Activated naive CD8-positive, alpha-beta T cell treated with anti-CD3 and anti-CD28 coated beads, Interleukin-2, amount 10 ng/mL, durations not matched to agents 7 days and 5 days (primary cell): Measurements from ENCODE around the gene MYO3B. TPM values are rescaled to one million over a fixed set of nuclear protein-coding genes. Genes with fewer than 3 reads are reported as not detected.
A peak's percentile ranks its signal among the peaks of the same experiment; 100 is the strongest.

Source experiments
- ATAC-seq: fragments of 150-1000 bp; cut with Tn5 transposase; one replicate; pipeline ENCODE4 v1.10.0; 2021; ENCODE audit warnings: low read depth, moderate library complexity
- POLR2A ChIA-PET: fragments of 350-600 bp; sonication (Branson Sonifier 250); formaldehyde crosslinking; loops from one replicate; lab custom pipeline; 2021; ENCODE audit warnings: antibody characterized with exemption; lab: Charles Lee
- DNase-seq: peaks from one replicate; pipeline ENCODE4 v3.0.0; 2021
- H3K27ac Mint-ChIP-seq: one replicate; pipeline ENCODE4 v1.8.0; 2022; ENCODE audit warnings: mild to moderate bottlenecking, mixed read lengths
- H3K27me3 Mint-ChIP-seq: one replicate; pipeline ENCODE4 v1.8.0; 2022; ENCODE audit warnings: mild to moderate bottlenecking, moderate library complexity, mixed read lengths
- H3K36me3 Mint-ChIP-seq: one replicate; pipeline ENCODE4 v1.8.0; 2021; ENCODE audit warnings: mild to moderate bottlenecking, mixed read lengths
- H3K4me1 Mint-ChIP-seq: one replicate; pipeline ENCODE4 v1.8.0; 2021; ENCODE audit warnings: mixed read lengths
- H3K4me3 Mint-ChIP-seq: one replicate; pipeline ENCODE4 v1.8.0; 2022; ENCODE audit warnings: mild to moderate bottlenecking, moderate library complexity, mixed read lengths
- H3K9me3 Mint-ChIP-seq: one replicate; pipeline ENCODE4 v1.8.0; 2021; ENCODE audit warnings: mixed read lengths
- total RNA-seq, 2 experiments: library from RNA; stranded (reverse); gene quantifications; one replicate each; pipeline ENCODE4 v1.2.3, GENCODE V29; 2021

MYO3B gene
- total RNA-seq, 2 experiments from 2014 or later: 0.09 to 0.11 TPM

GRCh38 chr2:170505631-170506275 is 327.8 kb downstream of the MYO3B start:
- POLR2A ChIA-PET: no interaction called here
- Mint-ChIP-seq H3K36me3 (no peaks in the 10 kb centered on the region), H3K4me1 (peaks cover 39% of the 10 kb centered on the region), H3K27ac (peak overlapping the region; percentile 74), H3K27me3 (peaks cover 47% of the 10 kb centered on the region), H3K9me3 (no peaks in the 10 kb centered on the region), H3K4me3 (peak overlapping the region; percentile 46)
- DNase-seq (no peak), ATAC-seq (no peak)

- DNase-seq (no peak), ATAC-seq (no peak)
- no peaks in the 10 kb centered on the region for H3K36me3 Mint-ChIP-seq
- peaks cover 36% of the 10 kb centered on the region for H3K4me1 Mint-ChIP-seq
- H3K4me3 Mint-ChIP-seq: no peak overlapping the region
- no peaks in the 10 kb centered on the region for H3K9me3 Mint-ChIP-seq
- POLR2A ChIA-PET: no interaction called here
- no peak overlapping the region for H3K27ac Mint-ChIP-seq
- peaks cover 36% of the 10 kb centered on the region for H3K27me3 Mint-ChIP-seq
These were observed 331.7 kb downstream of the MYO3B start for GRCh38 chr2:170509452-170510193.

GRCh38 chr2:170512266-170512665 is 334.3 kb downstream of the MYO3B start:
- H3K27me3 Mint-ChIP-seq: peaks cover 48% of the 10 kb centered on the region
- H3K4me3 Mint-ChIP-seq: no peak overlapping the region
- ATAC-seq (no peak), DNase-seq (no peak)
- no peaks in the 10 kb centered on the region for H3K36me3 Mint-ChIP-seq
- no peak overlapping the region for H3K27ac Mint-ChIP-seq
- peaks cover 15% of the 10 kb centered on the region for H3K4me1 Mint-ChIP-seq
- POLR2A ChIA-PET: no interaction called here
- H3K9me3 Mint-ChIP-seq: no peaks in the 10 kb centered on the region

- H3K4me3 Mint-ChIP-seq: no peak overlapping the region
These were observed 336.2 kb downstream of the MYO3B start for GRCh38 chr2:170514140-170514539.

GRCh38 chr2:170517538-170517937 is 339.6 kb downstream of the MYO3B start:
- no peak for ATAC-seq
- H3K4me3 Mint-ChIP-seq: no peak overlapping the region
- POLR2A ChIA-PET: no interaction called here

More at GRCh38 chr2:170514140-170514539, 336.2 kb downstream of the MYO3B start:
- H3K36me3 Mint-ChIP-seq: no peaks in the 10 kb centered on the region
- peaks cover 44% of the 10 kb centered on the region for H3K27me3 Mint-ChIP-seq
- ATAC-seq: no peak
- H3K27ac Mint-ChIP-seq: no peak overlapping the region
- POLR2A ChIA-PET: no interaction called here
- H3K9me3 Mint-ChIP-seq: no peaks in the 10 kb centered on the region
- DNase-seq: no peak
- H3K4me1 Mint-ChIP-seq: peaks cover 3% of the 10 kb centered on the region

GRCh38 chr2:170518911-170519310 is 341.0 kb downstream of the MYO3B start:
- ATAC-seq (no peak), DNase-seq (no peak)
- Mint-ChIP-seq H3K27me3 (peaks cover 26% of the 10 kb centered on the region), H3K36me3 (no peaks in the 10 kb centered on the region), H3K9me3 (no peaks in the 10 kb centered on the region), H3K27ac (no peak overlapping the region), H3K4me3 (no peak overlapping the region), H3K4me1 (no peaks in the 10 kb centered on the region)
- POLR2A ChIA-PET: no interaction called here

More at GRCh38 chr2:170517538-170517937, 339.6 kb downstream of the MYO3B start:
- Mint-ChIP-seq H3K27me3 (peaks cover 34% of the 10 kb centered on the region), H3K9me3 (no peaks in the 10 kb centered on the region), H3K27ac (no peak overlapping the region), H3K36me3 (no peaks in the 10 kb centered on the region), H3K4me1 (no peaks in the 10 kb centered on the region)
- DNase-seq: no peak

GRCh38 chr2:170521299-170521698 is 343.4 kb downstream of the MYO3B start:
- Mint-ChIP-seq H3K27me3 (peaks cover 13% of the 10 kb centered on the region), H3K4me1 (peaks cover 12% of the 10 kb centered on the region), H3K36me3 (no peaks in the 10 kb centered on the region), H3K9me3 (no peaks in the 10 kb centered on the region), H3K4me3 (no peak overlapping the region), H3K27ac (no peak overlapping the region)
- DNase-seq (no peak), ATAC-seq (no peak)
- POLR2A ChIA-PET: no interaction called here

- H3K4me3 Mint-ChIP-seq: no peak overlapping the region
- H3K4me1 Mint-ChIP-seq: peaks cover 12% of the 10 kb centered on the region
- peaks cover 6% of the 10 kb centered on the region for H3K27me3 Mint-ChIP-seq
- POLR2A ChIA-PET: interaction anchor here (0.5 kb wide), 1 partner anchor 216 kb away, joined by 4 read pairs; no protein-coding TSS in a partner anchor
- peaks cover 2% of the 10 kb centered on the region for H3K9me3 Mint-ChIP-seq
- no peak for DNase-seq
- H3K36me3 Mint-ChIP-seq: no peaks in the 10 kb centered on the region
- no peak overlapping the region for H3K27ac Mint-ChIP-seq
- no peak for ATAC-seq
These were observed 345.6 kb downstream of the MYO3B start for GRCh38 chr2:170523506-170523905.

- peaks cover 2% of the 10 kb centered on the region for H3K9me3 Mint-ChIP-seq
- H3K27ac Mint-ChIP-seq: peak overlapping the region; percentile 24
- no peak for DNase-seq
- H3K36me3 Mint-ChIP-seq: no peaks in the 10 kb centered on the region
- POLR2A ChIA-PET: no interaction called here
- H3K4me3 Mint-ChIP-seq: peak overlapping the region; percentile 13
- H3K4me1 Mint-ChIP-seq: peaks cover 12% of the 10 kb centered on the region
- peak; percentile 79 for ATAC-seq
- H3K27me3 Mint-ChIP-seq: peaks cover 14% of the 10 kb centered on the region
These were observed 347.1 kb downstream of the MYO3B start for GRCh38 chr2:170524828-170525565.

- Mint-ChIP-seq H3K36me3 (no peaks in the 10 kb centered on the region), H3K4me3 (no peak overlapping the region), H3K9me3 (peaks cover 2% of the 10 kb centered on the region), H3K27ac (no peak overlapping the region), H3K4me1 (peaks cover 13% of the 10 kb centered on the region), H3K27me3 (peaks cover 19% of the 10 kb centered on the region)
- no peak for ATAC-seq
- no peak for DNase-seq
- POLR2A ChIA-PET: no interaction called here
These were observed 347.6 kb downstream of the MYO3B start for GRCh38 chr2:170525566-170525900.

- no peak overlapping the region for H3K27ac Mint-ChIP-seq
- H3K4me3 Mint-ChIP-seq: no peak overlapping the region
- POLR2A ChIA-PET: no interaction called here
- ATAC-seq: no peak
- DNase-seq: no peak
- H3K9me3 Mint-ChIP-seq: peaks cover 2% of the 10 kb centered on the region
- H3K36me3 Mint-ChIP-seq: no peaks in the 10 kb centered on the region
- H3K27me3 Mint-ChIP-seq: peaks cover 28% of the 10 kb centered on the region
- H3K4me1 Mint-ChIP-seq: peaks cover 8% of the 10 kb centered on the region
These were observed 352.4 kb downstream of the MYO3B start for GRCh38 chr2:170530284-170530745.

GRCh38 chr2:170530803-170531564 is 353.0 kb downstream of the MYO3B start:
- Mint-ChIP-seq H3K36me3 (no peaks in the 10 kb centered on the region), H3K4me3 (no peak overlapping the region), H3K9me3 (peaks cover 2% of the 10 kb centered on the region), H3K27me3 (peaks cover 28% of the 10 kb centered on the region), H3K27ac (no peak overlapping the region), H3K4me1 (peaks cover 5% of the 10 kb centered on the region)
- DNase-seq (no peak), ATAC-seq (no peak)
- POLR2A ChIA-PET: no interaction called here

GRCh38 chr2:170531876-170532275 is 353.9 kb downstream of the MYO3B start:
- POLR2A ChIA-PET: no interaction called here
- peaks cover 32% of the 10 kb centered on the region for H3K27me3 Mint-ChIP-seq
- no peaks in the 10 kb centered on the region for H3K36me3 Mint-ChIP-seq
- peaks cover 2% of the 10 kb centered on the region for H3K9me3 Mint-ChIP-seq
- ATAC-seq: no peak
- H3K4me3 Mint-ChIP-seq: no peak overlapping the region
- H3K4me1 Mint-ChIP-seq: peaks cover 5% of the 10 kb centered on the region
- no peak overlapping the region for H3K27ac Mint-ChIP-seq
- no peak for DNase-seq
